Measurements from ENCODE around the gene NCMAP. TPM values are rescaled to one million over a fixed set of nuclear protein-coding genes. Genes with fewer than 3 reads are reported as not detected.

NCMAP gene
- total and polyA plus RNA-seq, 2 of the 8 experiments (the other 6 are each of a cell fraction or from before 2014, with no cell fraction given), result 0.21 to 0.39 TPM

DNA sequence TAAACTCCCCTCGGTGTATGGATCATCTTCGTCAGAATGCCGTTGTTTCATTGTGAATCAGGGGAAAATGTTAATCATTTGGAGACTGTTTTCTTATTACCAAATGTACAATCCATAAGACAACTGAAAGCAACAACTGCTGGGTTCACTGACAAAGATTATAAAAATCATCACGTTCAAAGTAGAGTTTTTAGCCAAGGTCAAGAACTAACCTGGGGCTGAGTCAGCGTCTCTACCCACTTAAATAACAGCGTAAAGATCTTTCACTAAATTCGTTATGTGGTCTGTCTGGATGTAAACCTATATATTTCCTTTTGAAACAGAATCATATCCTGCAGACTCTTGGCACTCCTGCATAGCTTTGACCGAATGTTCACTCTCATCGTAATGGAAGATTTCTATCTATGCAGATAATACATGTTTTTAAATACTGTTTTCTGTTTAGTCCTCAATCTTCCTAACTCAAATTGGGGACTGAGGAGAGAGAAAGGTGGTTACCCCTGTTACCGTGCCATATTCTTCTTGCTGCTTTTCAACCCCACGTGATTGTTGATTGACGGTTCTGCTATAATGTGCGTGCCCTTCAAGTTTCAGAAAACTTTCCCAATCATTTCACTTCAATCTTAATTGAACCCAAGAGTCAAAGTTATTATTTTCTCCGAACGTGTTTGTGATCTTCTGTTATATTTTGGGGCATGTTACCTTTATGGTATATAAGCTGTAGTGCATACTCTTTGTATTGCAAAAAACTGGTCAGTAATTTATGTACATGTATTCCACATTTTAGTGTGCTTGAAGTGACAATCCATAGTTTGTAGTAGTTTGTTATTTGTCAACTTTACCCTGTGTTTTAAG is 15.6 kb upstream of the NCMAP start:
- Histone ChIP-seq H3K4me3 (ENCODE audit: extremely low read depth in 1 of 4, insufficient read depth in 2 of 4, low read depth in 3 of 4, low read length in 4 of 4) (no peak overlapping the region), H2AK5ac (ENCODE audit: low read depth, low read length) (no peak overlapping the region), H2BK5ac (ENCODE audit: low read depth, low read length) (no peak overlapping the region), H4K5ac (ENCODE audit: insufficient read length, low read depth, low read length) (no peak overlapping the region), H2BK12ac (ENCODE audit: low read depth, low read length) (no peak overlapping the region), H4K8ac (ENCODE audit: extremely low read depth, insufficient read depth, low read length) (no peak overlapping the region), H3K18ac (ENCODE audit: extremely low read depth, low read length) (no peak overlapping the region), H2BK120ac (replicated peaks; ENCODE audit: low read depth, low read length) (no peak overlapping the region), H4K20me1 (replicated peaks in 1 of 2; ENCODE audit: control insufficient read depth in 1 of 2, insufficient read depth in 2 of 2, low read length in 2 of 2) (no peaks in the 10 kb centered on the region), H3K4me1 (replicated peaks in 1 of 4; ENCODE audit: control insufficient read depth in 3 of 4, insufficient read depth in 4 of 4, low read length in 3 of 4) (peaks cover 0 to 8% (median 0%) of the 10 kb centered on the region in 4 experiments; a peak in 1 of 7 replicates), H3K56ac (replicated peaks; ENCODE audit: insufficient read length, low read depth, low read length) (no peak overlapping the region), H3K23ac (ENCODE audit: insufficient read length) (no peak overlapping the region), H3K79me2 (ENCODE audit: control insufficient read depth in 1 of 2, insufficient read depth in 2 of 2, low read length in 2 of 2) (no peaks in the 10 kb centered on the region), H3K27ac (ENCODE audit: low read depth, low read length) (no peak overlapping the region), H3K14ac (ENCODE audit: insufficient read length) (no peak overlapping the region), H2AFZ (ENCODE audit: low read length) (no peak overlapping the region), H3K9ac (replicated peaks in 1 of 4; ENCODE audit: extremely low read depth in 1 of 4, low read depth in 3 of 4, low read length in 3 of 4) (no peak overlapping the region), H2BK20ac (ENCODE audit: low read length) (no peak overlapping the region), H3K23me2 (ENCODE audit: low read depth, low read length) (no peaks in the 10 kb centered on the region), H4K91ac (replicated peaks; ENCODE audit: insufficient read length, low read length) (no peak overlapping the region), H3K79me1 (ENCODE audit: low read depth, low read length) (no peaks in the 10 kb centered on the region), H2BK15ac (ENCODE audit: low read length) (no peak overlapping the region), H3K4me2 (ENCODE audit: insufficient read depth in 1 of 2, low read depth in 2 of 2, low read length in 2 of 2) (no peak overlapping the region), H3K4ac (replicated peaks; ENCODE audit: insufficient read length, low read depth, low read length) (no peak overlapping the region), H3K9me3 (ENCODE audit: insufficient read depth in 2 of 2, low read depth in 1 of 2, low read length in 1 of 2) (no peaks in the 10 kb centered on the region), H3K27me3 (replicated peaks in 1 of 4; ENCODE audit: control insufficient read depth in 3 of 4, extremely low read depth in 1 of 4, insufficient read depth in 3 of 4, low read length in 3 of 4) (no peaks in the 10 kb centered on the region), H3K36me3 (ENCODE audit: control insufficient read depth in 2 of 4, insufficient read depth in 4 of 4, low read length in 3 of 4) (no peaks in the 10 kb centered on the region)
- CTCF ChIA-PET (ENCODE audit: partially characterized antibody), result interaction anchor here (0.6 to 4.8 kb wide), 13 partner anchors 10 to 241 kb away, joined by 3 to 53 read pairs (median 6); partner anchors contain the start of gene NIPAL3
- FAIRE-seq (no peak), DNase-seq (ENCODE audit: low read depth in 1 of 2, low spot score in 2 of 2) (no peak)
- POLR2A ChIA-PET (ENCODE audit: partially characterized antibody), result interaction anchor here (0.6 kb wide), 1 partner anchor 116 kb away, joined by 3 read pairs; no protein-coding TSS in a partner anchor
- WGBS, 2 experiments (ENCODE audit: extremely low coverage in 1 of 2, insufficient coverage in 1 of 2, insufficient read length in 1 of 2, insufficient replicate concordance in 2 of 2, low coverage in 1 of 2, low lambda C conversion rate in 2 of 2, missing lambda C conversion rate in 1 of 2), result 90% methylated on average over 15 of the region's 15 CpGs; no CpG with 5 or more reads in 1 of the 2 experiments
- TF ChIP-seq, protein P1, sequence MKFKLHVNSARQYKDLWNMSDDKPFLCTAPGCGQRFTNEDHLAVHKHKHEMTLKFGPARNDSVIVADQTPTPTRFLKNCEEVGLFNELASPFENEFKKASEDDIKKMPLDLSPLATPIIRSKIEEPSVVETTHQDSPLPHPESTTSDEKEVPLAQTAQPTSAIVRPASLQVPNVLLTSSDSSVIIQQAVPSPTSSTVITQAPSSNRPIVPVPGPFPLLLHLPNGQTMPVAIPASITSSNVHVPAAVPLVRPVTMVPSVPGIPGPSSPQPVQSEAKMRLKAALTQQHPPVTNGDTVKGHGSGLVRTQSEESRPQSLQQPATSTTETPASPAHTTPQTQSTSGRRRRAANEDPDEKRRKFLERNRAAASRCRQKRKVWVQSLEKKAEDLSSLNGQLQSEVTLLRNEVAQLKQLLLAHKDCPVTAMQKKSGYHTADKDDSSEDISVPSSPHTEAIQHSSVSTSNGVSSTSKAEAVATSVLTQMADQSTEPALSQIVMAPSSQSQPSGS (IDR thresholded peaks at IDR 0.05; ENCODE audit: low read length), result no peak

Data from H1 (cell line).